Suprapubic skin (tissue), 4 donors: Measurements from ENCODE around the gene RAD23B. TPM values are rescaled to one million over a fixed set of nuclear protein-coding genes. Genes with fewer than 3 reads are reported as not detected.

Source experiments
- DNase-seq, 2 donors: peaks; one replicate each; pipeline ENCODE4 v3.0.0-alpha.2; 2019; ENCODE audit warnings: low spot score in 2 of 2
- H3K27ac ChIP-seq: fragments of 200-600 bp; sonication (generic); one replicate; pipeline ENCODE4 v1.5.1; 2019
- H3K27me3 ChIP-seq: fragments of 200-600 bp; sonication (generic); one replicate; pipeline ENCODE4 v1.5.1; 2019
- H3K36me3 ChIP-seq: fragments of 200-600 bp; sonication (generic); one replicate; pipeline ENCODE4 v1.5.1; 2019
- H3K4me1 ChIP-seq: fragments of 200-600 bp; sonication (generic); one replicate; pipeline ENCODE4 v1.5.1; 2019
- H3K4me3 ChIP-seq: fragments of 200-600 bp; sonication (generic); one replicate; pipeline ENCODE4 v1.5.1; 2019; ENCODE audit warnings: mild to moderate bottlenecking
- H3K9me3 ChIP-seq: fragments of 200-600 bp; sonication (generic); one replicate; pipeline ENCODE4 v1.5.1; 2019
- EP300 ChIP-seq: sonication (generic); formaldehyde crosslinking; IDR thresholded peaks from one replicate; pipeline ENCODE4 v1.6.1; 2017; ENCODE audit warnings: antibody characterized with exemption
- POLR2A ChIP-seq, 2 donors: fragments of 450-650 bp; IDR thresholded peaks; one replicate each; pipeline ENCODE4 v1.6.1; 2017; ENCODE audit warnings: antibody characterized with exemption in 2 of 2, mild to moderate bottlenecking in 2 of 2, moderate library complexity in 2 of 2
- POLR2AphosphoS5 ChIP-seq, 3 donors: sonication (generic); formaldehyde crosslinking; IDR thresholded peaks; one replicate each; pipeline ENCODE4 v1.6.1; 2017; ENCODE audit warnings: antibody characterized with exemption in 3 of 3
- WGBS: methylation state at CpG from one replicate; pipeline ENCODE4 v1.1.5; 2018; 5-methylcytosine and 5-hydroxymethylcytosine counted together
- total RNA-seq, 4 donors: library from RNA; depleted of rRNA; stranded (reverse); fragments of >200 nt; gene quantifications; one replicate each; pipeline ENCODE4 v1.1.0, GENCODE V29; 2016
- TF ChIP-seq, protein P1 (sequence below), 2 donors: fragments of 200-600 bp in 1 of 2; fragments of 450-650 bp in 1 of 2; sonication (generic) in 1 of 2; IDR thresholded peaks; one replicate each; pipeline ENCODE4 v1.5.1; 2016 to 2019; ENCODE audit warnings: antibody characterized with exemption in 2 of 2, mild to moderate bottlenecking in 1 of 2, moderate library complexity in 1 of 2

RAD23B gene
- total RNA-seq, 4 donors from 2014 or later: 62.5 to 103 (median 77.1) TPM

DNA sequence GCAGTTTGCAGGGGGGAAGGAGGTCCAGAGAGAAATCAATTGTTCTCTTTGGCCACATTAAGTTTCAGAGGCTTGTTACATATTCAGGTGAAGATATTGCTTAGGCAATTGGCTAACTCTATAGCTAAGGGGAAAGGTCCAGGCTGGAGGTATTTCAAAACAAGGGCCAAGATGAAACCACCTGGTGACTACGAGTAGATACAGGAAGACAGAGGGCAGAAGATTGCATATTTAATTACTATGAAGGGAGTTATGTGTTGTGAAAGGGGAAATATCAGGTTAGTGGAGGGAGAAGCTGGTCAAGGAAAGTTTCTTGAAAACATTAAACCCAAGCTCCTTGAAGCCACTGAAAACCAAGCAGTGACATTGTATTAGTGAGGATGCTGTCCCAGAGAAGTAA is 1.9 kb upstream of the RAD23B start:
- TF ChIP-seq POLR2AphosphoS5 (IDR thresholded peaks at IDR 0.05): no peak
- TF ChIP-seq POLR2A (IDR thresholded peaks at IDR 0.05): no peak
- TF ChIP-seq, protein P1, sequence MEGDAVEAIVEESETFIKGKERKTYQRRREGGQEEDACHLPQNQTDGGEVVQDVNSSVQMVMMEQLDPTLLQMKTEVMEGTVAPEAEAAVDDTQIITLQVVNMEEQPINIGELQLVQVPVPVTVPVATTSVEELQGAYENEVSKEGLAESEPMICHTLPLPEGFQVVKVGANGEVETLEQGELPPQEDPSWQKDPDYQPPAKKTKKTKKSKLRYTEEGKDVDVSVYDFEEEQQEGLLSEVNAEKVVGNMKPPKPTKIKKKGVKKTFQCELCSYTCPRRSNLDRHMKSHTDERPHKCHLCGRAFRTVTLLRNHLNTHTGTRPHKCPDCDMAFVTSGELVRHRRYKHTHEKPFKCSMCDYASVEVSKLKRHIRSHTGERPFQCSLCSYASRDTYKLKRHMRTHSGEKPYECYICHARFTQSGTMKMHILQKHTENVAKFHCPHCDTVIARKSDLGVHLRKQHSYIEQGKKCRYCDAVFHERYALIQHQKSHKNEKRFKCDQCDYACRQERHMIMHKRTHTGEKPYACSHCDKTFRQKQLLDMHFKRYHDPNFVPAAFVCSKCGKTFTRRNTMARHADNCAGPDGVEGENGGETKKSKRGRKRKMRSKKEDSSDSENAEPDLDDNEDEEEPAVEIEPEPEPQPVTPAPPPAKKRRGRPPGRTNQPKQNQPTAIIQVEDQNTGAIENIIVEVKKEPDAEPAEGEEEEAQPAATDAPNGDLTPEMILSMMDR (IDR thresholded peaks at IDR 0.05): no peak
- Histone ChIP-seq H3K9me3 (no peaks in the 10 kb centered on the region), H3K27me3 (no peaks in the 10 kb centered on the region), H3K36me3 (no peaks in the 10 kb centered on the region), H3K27ac (peak overlapping the region; percentile 40), H3K4me1 (peaks cover 34% of the 10 kb centered on the region), H3K4me3 (no peak overlapping the region)
- 36% methylated on average over 1 of the region's 1 CpG for WGBS
- DNase-seq: no peak

DNA sequence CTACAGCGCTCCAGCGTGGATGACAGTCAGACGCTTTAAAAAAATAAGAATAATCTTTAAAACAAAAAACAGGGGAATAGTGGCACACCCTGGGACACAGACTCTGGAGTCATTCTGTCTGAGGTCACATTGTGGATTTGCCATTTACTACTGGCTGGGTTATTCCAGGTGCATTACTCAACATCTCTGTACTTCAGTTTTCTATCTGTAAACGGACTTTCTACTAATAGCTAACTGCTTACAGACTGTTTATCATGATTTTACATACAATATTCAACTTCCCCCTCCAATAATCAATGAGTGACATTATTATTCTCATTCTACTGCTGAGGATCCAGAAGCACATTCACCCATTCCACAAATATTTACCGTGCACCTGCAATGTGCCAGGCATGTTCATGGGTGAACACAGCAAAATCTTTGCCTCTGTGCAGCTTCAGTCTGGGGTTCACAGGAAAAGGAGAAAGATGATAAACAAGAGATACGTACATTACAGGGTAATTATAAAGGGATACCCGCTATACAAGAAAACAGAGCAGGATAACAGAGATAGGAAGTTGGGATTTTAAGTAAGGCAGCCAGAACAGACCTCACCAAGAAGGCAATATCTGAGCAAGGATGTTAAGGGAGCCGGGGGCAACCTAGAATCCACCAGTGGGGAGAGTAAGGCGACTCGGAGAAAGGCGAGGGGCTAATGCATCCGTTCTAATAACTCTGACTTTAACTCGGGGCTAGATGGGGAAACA is 984 bp upstream of the RAD23B start:
- H3K27ac ChIP-seq: peak overlapping the region; percentile 99
- 34% methylated on average over 13 of the region's 13 CpGs for WGBS
- TF ChIP-seq, protein P1 (IDR thresholded peaks at IDR 0.05): no peak
- no peak for TF ChIP-seq POLR2AphosphoS5 (IDR thresholded peaks at IDR 0.05)
- no peak for TF ChIP-seq EP300
- TF ChIP-seq POLR2A (IDR thresholded peaks at IDR 0.05): no peak

DNA sequence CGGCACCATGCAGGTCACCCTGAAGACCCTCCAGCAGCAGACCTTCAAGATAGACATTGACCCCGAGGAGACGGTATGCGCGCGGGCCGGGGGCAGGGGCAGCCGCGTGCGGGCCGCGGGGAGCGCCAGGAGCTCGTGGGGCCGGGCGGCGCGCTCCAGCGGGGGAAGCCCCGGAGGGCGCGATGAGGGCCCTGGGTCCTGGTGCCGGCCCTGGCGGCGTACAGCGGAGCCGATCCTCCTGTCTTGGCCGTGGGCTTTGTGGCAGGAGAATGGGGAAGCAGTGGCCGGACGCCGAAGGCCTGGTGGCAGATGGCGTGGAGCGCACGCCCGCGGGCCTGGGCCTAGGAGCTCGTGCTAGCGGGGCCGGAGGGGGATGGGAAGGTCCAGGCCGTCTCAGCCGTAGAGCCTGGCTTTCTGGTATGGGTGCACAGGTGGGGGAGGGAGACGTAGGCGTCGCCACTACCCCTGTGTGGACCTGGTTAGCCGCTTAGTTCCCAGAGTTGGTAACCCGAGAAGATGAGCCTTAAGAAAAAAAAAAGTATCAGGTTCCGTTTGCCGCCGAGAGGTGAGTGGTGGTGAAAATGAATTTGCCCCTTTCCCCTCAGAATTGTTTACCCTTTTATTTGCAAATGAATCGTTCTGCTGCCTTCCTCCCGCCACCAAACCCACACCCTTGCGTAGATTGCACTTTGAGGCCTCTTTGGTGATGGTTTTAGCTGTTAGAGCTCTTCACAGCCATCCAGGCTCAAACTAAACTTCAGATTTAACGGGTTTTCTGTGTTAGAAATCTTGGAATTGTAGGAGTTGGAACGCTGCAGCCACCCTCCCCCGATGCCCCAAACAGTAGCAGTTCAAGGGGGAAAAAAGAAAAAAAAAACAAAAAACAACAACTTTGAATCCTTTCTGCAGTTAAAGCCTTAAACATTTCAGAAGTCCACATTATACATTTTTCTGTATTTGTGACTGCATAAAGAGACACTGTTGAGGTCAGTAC is 841 bp downstream of the RAD23B start:
- WGBS: under 1% methylated on average over 27 of the region's 55 CpGs
- DNase-seq: peak; percentile 79 to 85
- TF ChIP-seq POLR2AphosphoS5 (IDR thresholded peaks at IDR 0.05): no peak
- TF ChIP-seq, protein P1 (IDR thresholded peaks at IDR 0.05): no peak
- no peak for TF ChIP-seq POLR2A (IDR thresholded peaks at IDR 0.05)
- no peak for TF ChIP-seq EP300

More for the DNA sequence above, 984 bp upstream of the RAD23B start:
- Histone ChIP-seq H3K4me1 (peaks cover 41% of the 10 kb centered on the region), H3K36me3 (no peaks in the 10 kb centered on the region), H3K9me3 (no peaks in the 10 kb centered on the region), H3K27me3 (no peaks in the 10 kb centered on the region), H3K4me3 (peak overlapping the region; percentile 97)
- no peak for DNase-seq

DNA sequence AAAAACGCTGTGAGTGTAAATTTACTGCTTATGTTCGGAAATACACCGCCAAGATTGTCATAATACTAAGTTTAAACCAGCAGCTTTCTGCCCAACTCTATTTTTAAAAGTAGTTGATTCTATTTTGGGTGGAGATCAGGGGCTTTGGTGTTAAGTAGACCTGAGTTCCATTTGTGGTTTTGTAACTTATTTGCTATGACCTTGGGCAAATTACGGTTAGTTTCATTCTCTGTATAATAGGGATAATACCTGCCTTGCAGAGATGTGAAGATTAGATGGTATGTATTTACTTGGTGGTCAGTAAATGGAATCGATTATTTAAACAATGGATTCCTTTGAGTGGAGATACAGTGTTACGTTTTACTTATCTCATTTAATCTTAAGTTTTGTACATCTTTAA is 1.6 kb downstream of the RAD23B start:
- H3K9me3 ChIP-seq: no peaks in the 10 kb centered on the region
- peaks cover 51% of the 10 kb centered on the region for H3K4me1 ChIP-seq
- WGBS: 4% methylated on average over 6 of the region's 6 CpGs

More for the DNA sequence above, 841 bp downstream of the RAD23B start:
- no peaks in the 10 kb centered on the region for H3K27me3 ChIP-seq
- H3K36me3 ChIP-seq: no peaks in the 10 kb centered on the region
- no peaks in the 10 kb centered on the region for H3K9me3 ChIP-seq
- peaks cover 48% of the 10 kb centered on the region for H3K4me1 ChIP-seq
- H3K4me3 ChIP-seq: peak overlapping the region; percentile 97
- H3K27ac ChIP-seq: peak overlapping the region; percentile 99

More for the DNA sequence above, 1.6 kb downstream of the RAD23B start:
- peak overlapping the region; percentile 16 for H3K27ac ChIP-seq
- TF ChIP-seq POLR2AphosphoS5 (IDR thresholded peaks at IDR 0.05) (no peak), POLR2A (IDR thresholded peaks at IDR 0.05) (no peak), EP300 (no peak)
- TF ChIP-seq, protein P1 (IDR thresholded peaks at IDR 0.05): no peak
- DNase-seq: no peak
- no peaks in the 10 kb centered on the region for H3K36me3 ChIP-seq
- peak overlapping the region; percentile 97 for H3K4me3 ChIP-seq
- no peaks in the 10 kb centered on the region for H3K27me3 ChIP-seq
